Calu3 (cell line): Measurements from ENCODE around the gene DGUOK. TPM values are rescaled to one million over a fixed set of nuclear protein-coding genes. Genes with fewer than 3 reads are reported as not detected.

Experiments used
- BruUV-seq: library from RNA; stranded (reverse); fragments of 400-500 nt; replicated peaks from 2 replicates; lab custom pipeline; 2021; lab: Mats Ljungman, UMichigan
- CTCF ChIA-PET: fragments of 300-600 bp; sonication (Branson Sonifier 250); formaldehyde crosslinking; loops from one replicate; lab custom pipeline; 2022; ENCODE audit warnings: antibody characterized with exemption; lab: Charles Lee
- DNase-seq: peaks from one replicate; pipeline ENCODE4 v3.0.0; 2022
- H3K27ac Mint-ChIP-seq: one replicate; pipeline ENCODE4 v1.8.0; 2022; ENCODE audit warnings: mixed read lengths; ENCODE audit not compliant: unreplicated experiment
- H3K27me3 Mint-ChIP-seq: one replicate; pipeline ENCODE4 v1.8.0; 2022; ENCODE audit warnings: mixed read lengths; ENCODE audit not compliant: unreplicated experiment
- H3K36me3 Mint-ChIP-seq: one replicate; pipeline ENCODE4 v1.8.0; 2022; ENCODE audit warnings: mild to moderate bottlenecking, moderate library complexity, mixed read lengths; ENCODE audit not compliant: insufficient read depth, unreplicated experiment
- H3K4me1 Mint-ChIP-seq: one replicate; pipeline ENCODE4 v1.8.0; 2022; ENCODE audit warnings: mild to moderate bottlenecking, low read depth, mixed read lengths; ENCODE audit not compliant: unreplicated experiment
- H3K4me3 Mint-ChIP-seq: one replicate; pipeline ENCODE4 v1.8.0; 2022; ENCODE audit warnings: mild to moderate bottlenecking, low read depth, moderate library complexity, mixed read lengths; ENCODE audit not compliant: unreplicated experiment
- H3K9me3 Mint-ChIP-seq: one replicate; pipeline ENCODE4 v1.8.0; 2022; ENCODE audit warnings: low read depth, mixed read lengths; ENCODE audit not compliant: unreplicated experiment
- CTCF ChIP-seq: fragments of 200-600 bp; IDR thresholded peaks from one replicate; pipeline ENCODE4 v1.8.0; 2022; ENCODE audit warnings: antibody characterized with exemption; ENCODE audit not compliant: unreplicated experiment
- intact Hi-C: fragments of 100-400 bp; cut with micrococcal nuclease; formaldehyde crosslinking; loops from one replicate; pipeline ENCODE4 v1.10.0; 2022; ENCODE audit not compliant: unreplicated experiment
- total RNA-seq: library from RNA; stranded (reverse); gene quantifications from 2 replicates; pipeline ENCODE4 v1.2.3, GENCODE V29; 2022

The DGUOK gene
- total RNA-seq, 1 experiment from 2014 or later, result 78.6 TPM

DNA sequence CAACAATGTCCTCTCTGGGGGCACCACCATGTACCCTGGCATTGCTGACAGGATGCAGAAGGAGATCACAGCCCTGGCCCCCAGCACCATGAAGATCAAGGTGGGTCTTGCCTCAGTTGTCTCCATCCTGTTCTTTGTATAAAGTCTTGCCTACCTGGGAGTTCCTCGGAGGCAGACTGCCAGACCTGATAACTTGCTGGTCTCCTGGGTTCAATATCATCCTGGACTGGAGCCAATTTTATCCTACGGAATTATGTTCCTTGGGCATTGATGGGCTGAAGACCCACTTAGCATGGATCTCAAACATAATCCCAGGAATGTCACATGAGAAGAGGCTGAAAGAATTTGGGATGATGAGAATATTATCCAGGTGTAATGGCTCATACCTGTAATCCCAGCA, 10.0 kb upstream of the DGUOK start:
- Mint-ChIP-seq H3K27ac (no peak overlapping the region), H3K9me3 (no peaks in the 10 kb centered on the region), H3K36me3 (no peaks in the 10 kb centered on the region), H3K4me3 (no peak overlapping the region), H3K4me1 (no peaks in the 10 kb centered on the region), H3K27me3 (no peaks in the 10 kb centered on the region)
- intact Hi-C loops, result no loop called here
- DNase-seq, result no peak
- CTCF ChIA-PET, result no interaction called here
- no peak for TF ChIP-seq CTCF
- BruUV-seq, result no TSS peak

DNA sequence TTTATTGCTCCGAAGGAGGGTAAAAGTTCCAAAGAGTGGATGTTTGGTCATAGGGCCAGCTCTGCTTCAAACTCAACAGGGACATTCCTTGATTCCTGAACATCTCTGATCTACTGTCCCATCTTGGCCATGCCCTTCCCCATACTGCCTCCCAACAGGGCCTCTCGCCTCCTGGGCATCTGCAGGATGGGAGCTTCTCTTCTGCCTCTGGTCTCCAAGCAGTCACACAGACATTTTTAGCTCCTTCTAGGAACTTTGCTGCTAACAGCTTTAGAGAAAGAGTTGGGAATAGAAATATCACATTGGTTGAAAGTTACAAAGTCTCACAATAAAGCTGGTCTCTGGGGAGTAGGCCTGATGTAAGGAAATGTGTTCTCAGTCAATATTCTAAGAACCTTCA, 9.4 kb upstream of the DGUOK start:
- Mint-ChIP-seq H3K9me3 (no peaks in the 10 kb centered on the region), H3K36me3 (no peaks in the 10 kb centered on the region), H3K4me1 (no peaks in the 10 kb centered on the region), H3K27me3 (no peaks in the 10 kb centered on the region), H3K27ac (no peak overlapping the region), H3K4me3 (no peak overlapping the region)
- TF ChIP-seq CTCF, result no peak
- BruUV-seq, result no TSS peak
- intact Hi-C loops, result no loop called here
- CTCF ChIA-PET, result no interaction called here
- no peak for DNase-seq

- no peak overlapping the region for H3K4me3 Mint-ChIP-seq
- H3K27ac Mint-ChIP-seq, result no peak overlapping the region
- H3K27me3 Mint-ChIP-seq, result no peaks in the 10 kb centered on the region
Observed at GRCh38 chr2:73917696-73918207, 8.9 kb upstream of the DGUOK start.

GRCh38 chr2:73918856-73919255, 7.8 kb upstream of the DGUOK start:
- H3K27ac Mint-ChIP-seq, result no peak overlapping the region
- no peaks in the 10 kb centered on the region for H3K4me1 Mint-ChIP-seq
- no peaks in the 10 kb centered on the region for H3K27me3 Mint-ChIP-seq
- intact Hi-C loops, result no loop called here
- no peak for DNase-seq
- TF ChIP-seq CTCF, result no peak
- no peaks in the 10 kb centered on the region for H3K9me3 Mint-ChIP-seq
- no TSS peak for BruUV-seq
- CTCF ChIA-PET, result no interaction called here
- no peak overlapping the region for H3K4me3 Mint-ChIP-seq
- no peaks in the 10 kb centered on the region for H3K36me3 Mint-ChIP-seq

More at GRCh38 chr2:73917696-73918207, 8.9 kb upstream of the DGUOK start:
- Mint-ChIP-seq H3K9me3 (no peaks in the 10 kb centered on the region), H3K4me1 (no peaks in the 10 kb centered on the region), H3K36me3 (no peaks in the 10 kb centered on the region)
- DNase-seq, result no peak
- intact Hi-C loops, result no loop called here
- CTCF ChIA-PET, result no interaction called here
- TF ChIP-seq CTCF, result no peak
- BruUV-seq, result no TSS peak
